A549 (cell line): ENCODE data around the gene DNAH8. TPM values are rescaled to one million over a fixed set of nuclear protein-coding genes. Genes with fewer than 3 reads are reported as not detected.

Source experiments
- ATAC-seq, 2 experiments: fragments of 200-7000 bp in 1 of 2; fragments of >200 bp in 1 of 2; cut with Nextera tagmentation in 1 of 2; cut with Tn5 transposase in 1 of 2; 3 replicates each; pipeline versions ENCODE4 v1.8.0 to v1.9.1; 2018 to 2020; ENCODE audit warnings: mild to moderate bottlenecking in 1 of 2, moderate library complexity in 1 of 2
- CTCF ChIA-PET: fragments of 300-600 bp; sonication (Branson Sonifier 250); formaldehyde crosslinking; extraction: SDS; loops from one replicate; lab custom pipeline; 2021; ENCODE audit warnings: antibody characterized with exemption, inconsistent platforms; lab: Yijun Ruan, JAX
- POLR2A ChIA-PET: fragments of 350-600 bp; formaldehyde crosslinking; extraction: SDS; loops from one replicate; lab custom pipeline; 2021; ENCODE audit warnings: antibody characterized with exemption, inconsistent platforms; lab: Yijun Ruan, JAX
- DNase-seq, 2 experiments: peaks; one replicate each; pipeline versions ENCODE4 v3.0.0 to v3.0.0-alpha.2; 2011 to 2016; ENCODE audit warnings: low read depth in 1 of 2, low spot score in 1 of 2
- FAIRE-seq: peaks from 2 replicates; lab custom pipeline; 2011; peaks lifted over from hg19 to GRCh38; lab: Jason Lieb, UNC
- H3K27ac ChIP-seq, 2 experiments: fragments of >200 bp; sonication (Bioruptor Twin); formaldehyde crosslinking; 3 replicates each; pipeline ENCODE4 v1.5.1; 2016 to 2017
- H3K4me1 ChIP-seq: fragments of >200 bp; sonication (Bioruptor Twin); formaldehyde crosslinking; 3 replicates; pipeline ENCODE4 v1.6.1; 2016
- H3K4me2 ChIP-seq: fragments of >200 bp; sonication (Bioruptor Twin); formaldehyde crosslinking; 3 replicates; pipeline ENCODE4 v1.6.1; 2016
- H3K4me3 ChIP-seq: fragments of >200 bp; sonication (Bioruptor Twin); formaldehyde crosslinking; 3 replicates; pipeline ENCODE4 v1.5.1; 2016
- H3K9me3 ChIP-seq: fragments of >200 bp; sonication (Bioruptor Twin); formaldehyde crosslinking; 3 replicates; pipeline ENCODE4 v1.6.1; 2016
- CBX2 ChIP-seq: fragments of 200-600 bp; sonication (generic); IDR thresholded peaks from 2 replicates; pipeline ENCODE4 v1.6.1; 2016; ENCODE audit warnings: low read depth, mild to moderate bottlenecking, borderline replicate concordance
- CHD2 ChIP-seq: fragments of 150-350 bp; IDR thresholded peaks from 2 replicates; pipeline ENCODE4 v1.6.1; 2014; ENCODE audit warnings: low read length; ENCODE audit not compliant: partially characterized antibody
- EHMT2 ChIP-seq: fragments of 200-600 bp; sonication (generic); IDR thresholded peaks from 2 replicates; pipeline ENCODE4 v1.6.1; 2016; ENCODE audit warnings: antibody characterized with exemption, low read depth, mild to moderate bottlenecking, moderate library complexity
- EP300 ChIP-seq, 2 experiments: fragments of >200 bp; sonication (Bioruptor Twin); formaldehyde crosslinking; IDR thresholded peaks; 2 replicates in 1 of 2; 3 replicates in 1 of 2; pipeline ENCODE4 v1.6.1; 2016 to 2017
- FOSL2 ChIP-seq, 2 experiments: fragments of 450-650 bp in 1 of 2; fragments of >200 bp in 1 of 2; sonication (Bioruptor Twin) in 1 of 2; formaldehyde crosslinking; IDR thresholded peaks; 2 replicates each; pipeline versions ENCODE4 v1.5.0 to v1.6.1; 2016 to 2020; ENCODE audit warnings: mild to moderate bottlenecking in 1 of 2, moderate library complexity in 1 of 2
- FOXS1 ChIP-seq: fragments of 250-450 bp; sonication (Bioruptor Pico); IDR thresholded peaks from 2 replicates; pipeline ENCODE4 v1.5.0; 2020; ENCODE audit warnings: mild to moderate bottlenecking, moderate library complexity
- HDAC2 ChIP-seq: fragments of 200-600 bp; sonication (generic); IDR thresholded peaks from 2 replicates; pipeline ENCODE4 v1.6.1; 2016
- HOXA7 ChIP-seq: fragments of 250-450 bp; sonication (Bioruptor Pico); IDR thresholded peaks from 2 replicates; pipeline ENCODE4 v1.5.0; 2020; ENCODE audit warnings: mild to moderate bottlenecking, moderate library complexity
- HOXB5 ChIP-seq: fragments of 250-450 bp; sonication (Bioruptor Pico); IDR thresholded peaks from 2 replicates; pipeline ENCODE4 v1.5.0; 2020; ENCODE audit warnings: mild to moderate bottlenecking, moderate library complexity
- JUN ChIP-seq, 2 experiments: fragments of >200 bp; sonication (Bioruptor Twin); formaldehyde crosslinking; IDR thresholded peaks; 2 replicates in 1 of 2; 3 replicates in 1 of 2; pipeline ENCODE4 v1.6.1; 2016 to 2017
- JUNB ChIP-seq: fragments of >200 bp; sonication (Bioruptor Twin); formaldehyde crosslinking; IDR thresholded peaks from 2 replicates; pipeline ENCODE4 v1.6.1; 2016
- KDM1A ChIP-seq: fragments of 200-600 bp; sonication (generic); IDR thresholded peaks from 2 replicates; pipeline ENCODE4 v1.6.1; 2016; ENCODE audit warnings: low read depth, mild to moderate bottlenecking
- KDM5A ChIP-seq: fragments of 200-600 bp; sonication (generic); IDR thresholded peaks from 2 replicates; pipeline ENCODE4 v1.6.1; 2016; ENCODE audit warnings: antibody characterized with exemption, mild to moderate bottlenecking
- MAZ ChIP-seq: fragments of 150-350 bp; IDR thresholded peaks from 2 replicates; pipeline ENCODE4 v1.6.1; 2014; ENCODE audit warnings: antibody characterized with exemption, low read depth, low read length, borderline replicate concordance
- MYC ChIP-seq: IDR thresholded peaks from 2 replicates; pipeline ENCODE4 v1.6.1; 2012; ENCODE audit warnings: mild to moderate bottlenecking, inconsistent platforms, low read length, improper control_type of control experiment, borderline replicate concordance
- RCOR1 ChIP-seq: fragments of 150-350 bp; IDR thresholded peaks from 2 replicates; pipeline ENCODE4 v1.6.1; 2014; ENCODE audit warnings: antibody characterized with exemption, low read length, low read depth
- RNF2 ChIP-seq: fragments of 200-600 bp; sonication (generic); IDR thresholded peaks from 2 replicates; pipeline ENCODE4 v1.6.1; 2016; ENCODE audit warnings: low read depth, mild to moderate bottlenecking, antibody characterized with exemption, moderate library complexity, borderline replicate concordance
- TP53 ChIP-seq: fragments of 250-450 bp; sonication (Bioruptor Pico); IDR thresholded peaks from 2 replicates; pipeline ENCODE4 v1.5.0; 2021; ENCODE audit warnings: mild to moderate bottlenecking, moderate library complexity
- ZC3H11A ChIP-seq: fragments of 450-650 bp; IDR thresholded peaks from 2 replicates; pipeline ENCODE4 v1.6.1; 2014; ENCODE audit warnings: antibody characterized with exemption, mild to moderate bottlenecking
- ZSCAN20 ChIP-seq: fragments of 250-450 bp; sonication (Bioruptor Pico); IDR thresholded peaks from 2 replicates; pipeline ENCODE4 v1.8.0; 2022; ENCODE audit warnings: mild to moderate bottlenecking, moderate library complexity
- WGBS: methylation state at CpG from one replicate; pipeline ENCODE4 v1.1.6; 2017; ENCODE audit errors: missing lambda C conversion rate; 5-methylcytosine and 5-hydroxymethylcytosine counted together
- polyA plus RNA-seq, 4 experiments: library from polyadenylated mRNA; depleted of rRNA in 3 of 4; stranded (reverse); fragments of >200 nt; fragmentation: RNase III in 1 of 4; extraction: RNeasy Plus Mini Kit Qiagen cat#74134 plus additional on column Dnase treatment in 1 of 4; gene quantifications; 2 replicates in 3 of 4; 3 replicates in 1 of 4; pipeline ENCODE4 v1.2.3, GENCODE V29; 2011 to 2017
- TF ChIP-seq, protein P1 (sequence below): fragments of 200-600 bp; sonication (generic); IDR thresholded peaks from 2 replicates; pipeline ENCODE4 v1.6.1; 2016; ENCODE audit warnings: antibody characterized with exemption, mild to moderate bottlenecking, moderate library complexity
- TF ChIP-seq, protein P2 (sequence below): fragments of >200 bp; sonication (Bioruptor Twin); formaldehyde crosslinking; IDR thresholded peaks from 3 replicates; pipeline ENCODE4 v1.5.1; 2016
- TF ChIP-seq, protein P3 (sequence below): fragments of >200 bp; sonication (Bioruptor Twin); formaldehyde crosslinking; IDR thresholded peaks from 2 replicates; pipeline ENCODE4 v1.6.1; 2016
- TF ChIP-seq, protein P4 (sequence below): fragments of >200 bp; sonication (Bioruptor Twin); formaldehyde crosslinking; IDR thresholded peaks from 3 replicates; pipeline ENCODE4 v1.6.1; 2016
- TF ChIP-seq, protein P5 (sequence below): fragments of 250-450 bp; sonication (Bioruptor Pico); IDR thresholded peaks from 2 replicates; pipeline ENCODE4 v1.5.0; 2021; ENCODE audit warnings: mild to moderate bottlenecking, moderate library complexity, borderline replicate concordance
- TF ChIP-seq, protein P6 (sequence below): IDR thresholded peaks from 2 replicates; pipeline ENCODE4 v1.6.1; 2012
- TF ChIP-seq, protein P7 (sequence below): fragments of 150-350 bp; IDR thresholded peaks from 2 replicates; pipeline ENCODE4 v1.6.1; 2014; ENCODE audit warnings: low read depth, mild to moderate bottlenecking, low read length

The DNAH8 gene
- polyA plus RNA-seq, 2 of the 4 experiments (the other 2 are of a cell fraction) = not detected

DNA sequence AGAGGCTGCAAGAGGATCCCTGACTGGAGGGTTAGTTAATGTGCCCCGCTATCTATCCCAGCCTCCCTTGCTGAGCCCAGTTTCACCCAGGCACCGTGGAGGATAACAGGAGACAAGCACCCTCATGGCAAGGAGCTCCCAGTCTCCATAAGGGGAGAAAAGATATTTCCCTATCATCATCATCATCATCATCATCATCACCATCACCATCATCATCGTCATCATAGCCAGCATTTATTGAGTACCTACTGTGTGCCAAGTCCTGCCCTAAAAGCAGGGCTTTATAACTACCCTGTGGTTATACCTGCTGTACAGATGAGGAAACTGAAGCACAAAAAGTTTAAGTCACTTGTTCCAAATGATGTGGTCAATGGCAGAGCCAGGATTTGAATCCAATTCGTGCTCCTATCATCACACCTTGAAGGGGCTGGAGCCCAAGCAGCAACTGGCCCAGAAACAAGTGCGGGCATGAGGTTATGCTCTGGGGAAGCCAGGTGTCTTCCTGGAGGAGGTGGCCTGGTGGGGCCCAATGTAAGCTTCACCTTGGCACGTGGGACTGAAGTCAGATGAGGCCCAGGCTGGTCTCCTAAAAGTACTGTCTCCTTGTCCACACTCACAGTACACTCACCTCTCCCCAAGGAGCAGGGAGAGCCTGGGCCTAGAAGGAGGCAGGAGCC, 343.5 kb downstream of the DNAH8 start:
- no peaks in the 10 kb centered on the region for H3K9me3 ChIP-seq
- H3K27ac ChIP-seq = no peak overlapping the region

DNA sequence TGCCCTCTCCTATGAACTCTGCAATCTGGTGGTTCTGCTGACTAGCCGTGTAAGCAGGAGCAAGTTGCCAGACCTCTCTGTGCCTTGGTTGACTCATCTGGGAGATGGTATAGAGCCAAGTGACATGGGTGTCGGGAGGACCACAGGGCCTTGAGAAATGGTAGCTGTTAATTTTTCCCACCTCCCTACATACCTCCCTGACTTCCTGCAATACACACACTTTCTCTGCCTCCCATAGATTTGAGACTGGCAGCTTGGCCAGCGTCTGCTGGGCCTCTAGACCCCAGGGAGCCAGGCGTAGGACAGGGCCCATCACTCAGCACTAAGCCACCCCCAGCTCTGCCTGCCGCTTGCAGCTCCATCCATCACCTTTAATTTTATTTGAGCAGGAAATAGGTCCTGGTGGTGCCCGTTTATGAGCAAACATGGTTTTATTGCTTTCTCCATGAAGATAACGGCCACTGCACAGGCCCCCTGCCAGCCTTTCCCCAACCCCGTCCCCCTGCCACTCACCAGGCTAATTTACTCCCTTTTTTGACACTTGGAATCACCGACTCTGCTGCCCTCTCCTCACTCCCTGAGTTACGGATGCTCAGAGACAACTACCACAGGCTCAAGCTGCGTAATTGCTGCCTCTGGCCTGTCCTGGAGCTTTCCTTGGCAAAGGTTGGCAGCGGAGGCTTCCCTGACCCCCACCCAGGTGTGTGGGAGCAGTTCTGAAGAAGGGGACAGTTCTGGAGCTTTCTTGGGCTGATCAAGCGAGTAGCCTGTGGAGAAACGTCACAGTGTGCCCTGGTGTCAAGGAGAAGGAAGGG, 344.6 kb downstream of the DNAH8 start:
- WGBS = 22% methylated on average over 9 of the region's 14 CpGs
- no peak overlapping the region for H3K27ac ChIP-seq
- ATAC-seq (no peak), FAIRE-seq (no peak), DNase-seq (no peak)
- CTCF ChIA-PET = interaction anchor here (0.6 kb wide), 1 partner anchor 50 kb away, joined by 3 read pairs; no protein-coding TSS in a partner anchor
- H3K4me1 ChIP-seq = no peaks in the 10 kb centered on the region
- POLR2A ChIA-PET = no interaction called here
- no peak overlapping the region for H3K4me2 ChIP-seq
- H3K4me3 ChIP-seq = no peak overlapping the region
- no peaks in the 10 kb centered on the region for H3K9me3 ChIP-seq
- TF ChIP-seq JUNB = no peak
- TF ChIP-seq HOXA7 (CRISPR knock-in tag) = no peak
- TF ChIP-seq CHD2 = no peak
- TF ChIP-seq, protein P1, sequence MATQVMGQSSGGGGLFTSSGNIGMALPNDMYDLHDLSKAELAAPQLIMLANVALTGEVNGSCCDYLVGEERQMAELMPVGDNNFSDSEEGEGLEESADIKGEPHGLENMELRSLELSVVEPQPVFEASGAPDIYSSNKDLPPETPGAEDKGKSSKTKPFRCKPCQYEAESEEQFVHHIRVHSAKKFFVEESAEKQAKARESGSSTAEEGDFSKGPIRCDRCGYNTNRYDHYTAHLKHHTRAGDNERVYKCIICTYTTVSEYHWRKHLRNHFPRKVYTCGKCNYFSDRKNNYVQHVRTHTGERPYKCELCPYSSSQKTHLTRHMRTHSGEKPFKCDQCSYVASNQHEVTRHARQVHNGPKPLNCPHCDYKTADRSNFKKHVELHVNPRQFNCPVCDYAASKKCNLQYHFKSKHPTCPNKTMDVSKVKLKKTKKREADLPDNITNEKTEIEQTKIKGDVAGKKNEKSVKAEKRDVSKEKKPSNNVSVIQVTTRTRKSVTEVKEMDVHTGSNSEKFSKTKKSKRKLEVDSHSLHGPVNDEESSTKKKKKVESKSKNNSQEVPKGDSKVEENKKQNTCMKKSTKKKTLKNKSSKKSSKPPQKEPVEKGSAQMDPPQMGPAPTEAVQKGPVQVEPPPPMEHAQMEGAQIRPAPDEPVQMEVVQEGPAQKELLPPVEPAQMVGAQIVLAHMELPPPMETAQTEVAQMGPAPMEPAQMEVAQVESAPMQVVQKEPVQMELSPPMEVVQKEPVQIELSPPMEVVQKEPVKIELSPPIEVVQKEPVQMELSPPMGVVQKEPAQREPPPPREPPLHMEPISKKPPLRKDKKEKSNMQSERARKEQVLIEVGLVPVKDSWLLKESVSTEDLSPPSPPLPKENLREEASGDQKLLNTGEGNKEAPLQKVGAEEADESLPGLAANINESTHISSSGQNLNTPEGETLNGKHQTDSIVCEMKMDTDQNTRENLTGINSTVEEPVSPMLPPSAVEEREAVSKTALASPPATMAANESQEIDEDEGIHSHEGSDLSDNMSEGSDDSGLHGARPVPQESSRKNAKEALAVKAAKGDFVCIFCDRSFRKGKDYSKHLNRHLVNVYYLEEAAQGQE = no peak
- TF ChIP-seq EHMT2 = no peak
- TF ChIP-seq ZC3H11A = no peak
- TF ChIP-seq RCOR1 = no peak
- TF ChIP-seq KDM1A = no peak
- TF ChIP-seq FOSL2 (IDR thresholded peaks at IDR 0.05) = no peak
- TF ChIP-seq FOSL2 (CRISPR knock-in tag; IDR thresholded peaks at IDR 0.05) = no peak

More for the DNA sequence above, 343.5 kb downstream of the DNAH8 start:
- 28% methylated on average over 5 of the region's 6 CpGs for WGBS
- TF ChIP-seq, protein P2, sequence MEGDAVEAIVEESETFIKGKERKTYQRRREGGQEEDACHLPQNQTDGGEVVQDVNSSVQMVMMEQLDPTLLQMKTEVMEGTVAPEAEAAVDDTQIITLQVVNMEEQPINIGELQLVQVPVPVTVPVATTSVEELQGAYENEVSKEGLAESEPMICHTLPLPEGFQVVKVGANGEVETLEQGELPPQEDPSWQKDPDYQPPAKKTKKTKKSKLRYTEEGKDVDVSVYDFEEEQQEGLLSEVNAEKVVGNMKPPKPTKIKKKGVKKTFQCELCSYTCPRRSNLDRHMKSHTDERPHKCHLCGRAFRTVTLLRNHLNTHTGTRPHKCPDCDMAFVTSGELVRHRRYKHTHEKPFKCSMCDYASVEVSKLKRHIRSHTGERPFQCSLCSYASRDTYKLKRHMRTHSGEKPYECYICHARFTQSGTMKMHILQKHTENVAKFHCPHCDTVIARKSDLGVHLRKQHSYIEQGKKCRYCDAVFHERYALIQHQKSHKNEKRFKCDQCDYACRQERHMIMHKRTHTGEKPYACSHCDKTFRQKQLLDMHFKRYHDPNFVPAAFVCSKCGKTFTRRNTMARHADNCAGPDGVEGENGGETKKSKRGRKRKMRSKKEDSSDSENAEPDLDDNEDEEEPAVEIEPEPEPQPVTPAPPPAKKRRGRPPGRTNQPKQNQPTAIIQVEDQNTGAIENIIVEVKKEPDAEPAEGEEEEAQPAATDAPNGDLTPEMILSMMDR = no peak
- no peak for TF ChIP-seq RNF2
- TF ChIP-seq EP300 (IDR thresholded peaks at IDR 0.05) = no peak
- TF ChIP-seq HDAC2 = no peak
- TF ChIP-seq, protein P3, sequence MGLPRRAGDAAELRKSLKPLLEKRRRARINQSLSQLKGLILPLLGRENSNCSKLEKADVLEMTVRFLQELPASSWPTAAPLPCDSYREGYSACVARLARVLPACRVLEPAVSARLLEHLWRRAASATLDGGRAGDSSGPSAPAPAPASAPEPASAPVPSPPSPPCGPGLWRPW = no peak
- no peak for TF ChIP-seq FOSL2 (IDR thresholded peaks at IDR 0.05)
- no peak for TF ChIP-seq FOSL2 (CRISPR knock-in tag; IDR thresholded peaks at IDR 0.05)
- no peak for TF ChIP-seq FOXS1 (CRISPR knock-in tag)
- TF ChIP-seq, protein P4, sequence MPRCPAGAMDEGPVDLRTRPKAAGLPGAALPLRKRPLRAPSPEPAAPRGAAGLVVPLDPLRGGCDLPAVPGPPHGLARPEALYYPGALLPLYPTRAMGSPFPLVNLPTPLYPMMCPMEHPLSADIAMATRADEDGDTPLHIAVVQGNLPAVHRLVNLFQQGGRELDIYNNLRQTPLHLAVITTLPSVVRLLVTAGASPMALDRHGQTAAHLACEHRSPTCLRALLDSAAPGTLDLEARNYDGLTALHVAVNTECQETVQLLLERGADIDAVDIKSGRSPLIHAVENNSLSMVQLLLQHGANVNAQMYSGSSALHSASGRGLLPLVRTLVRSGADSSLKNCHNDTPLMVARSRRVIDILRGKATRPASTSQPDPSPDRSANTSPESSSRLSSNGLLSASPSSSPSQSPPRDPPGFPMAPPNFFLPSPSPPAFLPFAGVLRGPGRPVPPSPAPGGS = no peak
- TF ChIP-seq, protein P5, sequence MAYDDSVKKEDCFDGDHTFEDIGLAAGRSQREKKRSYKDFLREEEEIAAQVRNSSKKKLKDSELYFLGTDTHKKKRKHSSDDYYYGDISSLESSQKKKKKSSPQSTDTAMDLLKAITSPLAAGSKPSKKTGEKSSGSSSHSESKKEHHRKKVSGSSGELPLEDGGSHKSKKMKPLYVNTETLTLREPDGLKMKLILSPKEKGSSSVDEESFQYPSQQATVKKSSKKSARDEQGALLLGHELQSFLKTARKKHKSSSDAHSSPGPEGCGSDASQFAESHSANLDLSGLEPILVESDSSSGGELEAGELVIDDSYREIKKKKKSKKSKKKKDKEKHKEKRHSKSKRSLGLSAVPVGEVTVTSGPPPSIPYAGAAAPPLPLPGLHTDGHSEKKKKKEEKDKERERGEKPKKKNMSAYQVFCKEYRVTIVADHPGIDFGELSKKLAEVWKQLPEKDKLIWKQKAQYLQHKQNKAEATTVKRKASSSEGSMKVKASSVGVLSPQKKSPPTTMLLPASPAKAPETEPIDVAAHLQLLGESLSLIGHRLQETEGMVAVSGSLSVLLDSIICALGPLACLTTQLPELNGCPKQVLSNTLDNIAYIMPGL = no peak
- no peak for TF ChIP-seq ZSCAN20 (CRISPR knock-in tag)
- TF ChIP-seq TP53 (CRISPR knock-in tag) = no peak
- TF ChIP-seq CBX2 = no peak
- TF ChIP-seq MYC = no peak
- TF ChIP-seq, protein P6, sequence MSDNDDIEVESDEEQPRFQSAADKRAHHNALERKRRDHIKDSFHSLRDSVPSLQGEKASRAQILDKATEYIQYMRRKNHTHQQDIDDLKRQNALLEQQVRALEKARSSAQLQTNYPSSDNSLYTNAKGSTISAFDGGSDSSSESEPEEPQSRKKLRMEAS = no peak
- no peak for TF ChIP-seq HOXB5 (CRISPR knock-in tag)
- no peak for TF ChIP-seq JUN (IDR thresholded peaks at IDR 0.05)
- no peak for TF ChIP-seq MAZ
- no peak for TF ChIP-seq KDM5A
- TF ChIP-seq, protein P7, sequence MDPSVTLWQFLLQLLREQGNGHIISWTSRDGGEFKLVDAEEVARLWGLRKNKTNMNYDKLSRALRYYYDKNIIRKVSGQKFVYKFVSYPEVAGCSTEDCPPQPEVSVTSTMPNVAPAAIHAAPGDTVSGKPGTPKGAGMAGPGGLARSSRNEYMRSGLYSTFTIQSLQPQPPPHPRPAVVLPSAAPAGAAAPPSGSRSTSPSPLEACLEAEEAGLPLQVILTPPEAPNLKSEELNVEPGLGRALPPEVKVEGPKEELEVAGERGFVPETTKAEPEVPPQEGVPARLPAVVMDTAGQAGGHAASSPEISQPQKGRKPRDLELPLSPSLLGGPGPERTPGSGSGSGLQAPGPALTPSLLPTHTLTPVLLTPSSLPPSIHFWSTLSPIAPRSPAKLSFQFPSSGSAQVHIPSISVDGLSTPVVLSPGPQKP = no peak
- no peak for TF ChIP-seq HOXA7 (CRISPR knock-in tag)
- ChIA-PET POLR2A (interaction anchor here (0.5 kb wide), 1 partner anchor 42 kb away, joined by 10 read pairs; no protein-coding TSS in a partner anchor), CTCF (interaction anchor here (0.7 kb wide), 1 partner anchor 8 kb away, joined by 3 read pairs; no protein-coding TSS in a partner anchor)
- no peak for DNase-seq
- H3K4me3 ChIP-seq = no peak overlapping the region
- H3K4me2 ChIP-seq = no peak overlapping the region
- no peak for FAIRE-seq
- ATAC-seq = no peak
- H3K4me1 ChIP-seq = no peaks in the 10 kb centered on the region
